Measurements from ENCODE around the gene USP35. TPM values are rescaled to one million over a fixed set of nuclear protein-coding genes. Genes with fewer than 3 reads are reported as not detected.
A peak's percentile ranks its signal among the peaks of the same experiment; 100 is the strongest.

Gene USP35
- total and polyA plus RNA-seq, 4 donors = 4.9 to 9.6 (median 5.6) TPM

DNA sequence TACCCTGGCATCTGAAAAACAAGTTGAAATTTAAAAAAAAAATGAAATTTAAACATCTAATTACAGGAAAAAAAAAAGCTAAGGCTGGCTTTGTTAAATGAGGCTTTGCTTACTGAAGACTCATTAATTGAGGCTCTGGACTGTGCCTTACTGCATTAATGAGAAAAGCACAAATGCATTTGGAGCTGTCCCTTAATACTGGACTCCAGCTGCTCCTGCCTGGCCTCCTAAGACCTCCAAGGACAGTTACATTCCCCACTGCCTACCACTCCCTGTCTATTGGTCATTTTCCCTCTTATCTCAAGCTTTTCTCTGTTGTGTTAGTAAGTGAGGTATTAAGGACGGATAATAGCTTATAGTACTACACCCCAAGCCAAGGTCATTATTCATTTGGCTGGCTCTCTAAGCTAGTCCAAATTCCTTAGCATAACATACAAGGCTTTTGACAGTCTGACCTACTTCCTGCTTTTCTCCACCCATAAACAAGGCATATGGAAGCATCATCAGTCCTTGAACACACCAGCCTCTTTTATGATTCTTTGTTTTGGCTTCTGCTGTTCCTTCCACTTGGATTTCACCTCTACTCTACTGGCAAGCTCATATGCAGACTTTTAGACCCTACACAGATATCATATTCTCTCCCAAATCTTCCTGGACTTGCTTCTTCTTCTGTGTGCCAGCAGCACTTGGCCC lies 62.5 kb downstream of the USP35 start:
- Histone ChIP-seq H3K36me3 (ENCODE audit: control insufficient read depth in 4 of 4, insufficient read depth in 4 of 4, low read length in 4 of 4) (peaks cover 0 to 14% (median 4%) of the 10 kb centered on the region in 4 donors), H3K4me3 (no peak overlapping the region), H3K9ac (ENCODE audit: insufficient read depth in 1 of 2, low read length in 2 of 2) (no peak overlapping the region), H3K9me3 (ENCODE audit: control insufficient read depth in 4 of 4, insufficient read depth in 3 of 4, low read length in 3 of 4) (no peaks in the 10 kb centered on the region), H3K27ac (ENCODE audit: low read depth in 1 of 2, low read length in 1 of 2) (peak overlapping the region; percentile 61 to 79), H3K4me1 (ENCODE audit: control insufficient read depth in 5 of 5, insufficient read depth in 5 of 5, low read length in 5 of 5) (peaks cover 0 to 19% (median 13%) of the 10 kb centered on the region in 5 donors), H3K27me3 (ENCODE audit: control insufficient read depth in 3 of 3, insufficient read depth in 3 of 3, low read length in 2 of 3) (no peaks in the 10 kb centered on the region)
- DNase-seq = peak in 2 of 3 donors; percentile 51 to 69
- 27 to 77% methylated on average over 1 of the region's 1 CpG for WGBS, 2 donors
- ATAC-seq (ENCODE audit: insufficient read depth, low FRiP score) = no peak
- TF ChIP-seq, protein P1, sequence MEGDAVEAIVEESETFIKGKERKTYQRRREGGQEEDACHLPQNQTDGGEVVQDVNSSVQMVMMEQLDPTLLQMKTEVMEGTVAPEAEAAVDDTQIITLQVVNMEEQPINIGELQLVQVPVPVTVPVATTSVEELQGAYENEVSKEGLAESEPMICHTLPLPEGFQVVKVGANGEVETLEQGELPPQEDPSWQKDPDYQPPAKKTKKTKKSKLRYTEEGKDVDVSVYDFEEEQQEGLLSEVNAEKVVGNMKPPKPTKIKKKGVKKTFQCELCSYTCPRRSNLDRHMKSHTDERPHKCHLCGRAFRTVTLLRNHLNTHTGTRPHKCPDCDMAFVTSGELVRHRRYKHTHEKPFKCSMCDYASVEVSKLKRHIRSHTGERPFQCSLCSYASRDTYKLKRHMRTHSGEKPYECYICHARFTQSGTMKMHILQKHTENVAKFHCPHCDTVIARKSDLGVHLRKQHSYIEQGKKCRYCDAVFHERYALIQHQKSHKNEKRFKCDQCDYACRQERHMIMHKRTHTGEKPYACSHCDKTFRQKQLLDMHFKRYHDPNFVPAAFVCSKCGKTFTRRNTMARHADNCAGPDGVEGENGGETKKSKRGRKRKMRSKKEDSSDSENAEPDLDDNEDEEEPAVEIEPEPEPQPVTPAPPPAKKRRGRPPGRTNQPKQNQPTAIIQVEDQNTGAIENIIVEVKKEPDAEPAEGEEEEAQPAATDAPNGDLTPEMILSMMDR (IDR thresholded peaks at IDR 0.05; ENCODE audit: control extremely low read depth, extremely low read depth) = no peak

DNA sequence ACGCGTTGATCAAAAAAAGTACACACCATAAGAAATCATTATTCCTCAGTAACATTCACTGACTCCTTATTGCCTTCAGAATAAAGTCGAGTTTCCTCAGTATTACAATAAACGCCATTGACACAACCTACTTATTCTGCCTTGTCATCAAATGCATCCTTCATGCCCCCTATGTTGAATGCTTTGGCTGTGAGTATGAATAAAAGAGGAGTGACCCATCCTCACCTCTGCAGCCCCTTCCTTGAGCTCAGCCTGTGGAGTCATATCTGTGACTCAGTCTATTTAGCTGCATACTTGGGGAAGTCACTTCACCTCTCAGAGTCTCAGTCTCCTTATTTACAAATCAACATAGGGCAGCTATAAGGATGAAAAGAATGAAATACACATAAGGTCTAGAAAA lies 65.1 kb downstream of the USP35 start:
- WGBS, 2 donors = 95% methylated on average over 4 of the region's 4 CpGs
- no peak for DNase-seq
- H3K4me1 ChIP-seq (ENCODE audit: control insufficient read depth in 5 of 5, insufficient read depth in 5 of 5, low read length in 5 of 5) = peaks cover 0 to 25% (median 19%) of the 10 kb centered on the region in 5 donors

DNA sequence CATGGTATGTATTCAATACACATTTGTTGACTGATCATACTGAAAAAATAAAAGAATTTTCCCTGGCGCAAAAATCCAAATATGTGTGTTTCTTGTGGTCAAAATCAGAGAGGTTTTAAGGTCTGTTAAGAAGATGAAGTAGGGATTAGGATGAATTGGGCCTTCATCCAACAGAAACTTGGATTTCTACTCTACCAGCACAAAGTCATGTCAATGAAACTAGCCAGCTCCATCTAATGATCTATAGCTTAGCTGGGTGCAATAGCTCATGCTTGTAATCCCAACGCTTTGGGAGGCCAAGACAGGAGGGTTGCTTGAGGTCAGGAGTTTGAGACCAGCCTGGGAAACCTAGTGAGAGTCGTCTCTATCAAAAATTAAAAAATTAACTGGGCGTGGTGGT lies 65.5 kb downstream of the USP35 start:
- WGBS, 2 donors = 93% methylated on average over 4 of the region's 4 CpGs
- Histone ChIP-seq H3K27me3 (ENCODE audit: control insufficient read depth in 3 of 3, insufficient read depth in 3 of 3, low read length in 2 of 3) (no peaks in the 10 kb centered on the region), H3K36me3 (ENCODE audit: control insufficient read depth in 4 of 4, insufficient read depth in 4 of 4, low read length in 4 of 4) (peaks cover 0 to 7% (median 2%) of the 10 kb centered on the region in 4 donors), H3K4me3 (no peak overlapping the region), H3K4me1 (ENCODE audit: control insufficient read depth in 5 of 5, insufficient read depth in 5 of 5, low read length in 5 of 5) (peaks cover 0 to 25% (median 19%) of the 10 kb centered on the region in 5 donors), H3K27ac (ENCODE audit: low read depth in 1 of 2, low read length in 1 of 2) (no peak overlapping the region), H3K9me3 (ENCODE audit: control insufficient read depth in 4 of 4, insufficient read depth in 3 of 4, low read length in 3 of 4) (no peaks in the 10 kb centered on the region), H3K9ac (ENCODE audit: insufficient read depth in 1 of 2, low read length in 2 of 2) (no peak overlapping the region)
- TF ChIP-seq, protein P1 (IDR thresholded peaks at IDR 0.05; ENCODE audit: control extremely low read depth, extremely low read depth) = no peak
- ATAC-seq (ENCODE audit: insufficient read depth, low FRiP score) (no peak), DNase-seq (no peak)

More for the DNA sequence above, 65.1 kb downstream of the USP35 start:
- no peak overlapping the region for H3K27ac ChIP-seq (ENCODE audit: low read depth in 1 of 2, low read length in 1 of 2)
- H3K36me3 ChIP-seq (ENCODE audit: control insufficient read depth in 4 of 4, insufficient read depth in 4 of 4, low read length in 4 of 4) = peaks cover 0 to 7% (median 2%) of the 10 kb centered on the region in 4 donors
- no peak overlapping the region for H3K4me3 ChIP-seq
- no peak overlapping the region for H3K9ac ChIP-seq (ENCODE audit: insufficient read depth in 1 of 2, low read length in 2 of 2)
- no peaks in the 10 kb centered on the region for H3K27me3 ChIP-seq (ENCODE audit: control insufficient read depth in 3 of 3, insufficient read depth in 3 of 3, low read length in 2 of 3)
- no peaks in the 10 kb centered on the region for H3K9me3 ChIP-seq (ENCODE audit: control insufficient read depth in 4 of 4, insufficient read depth in 3 of 4, low read length in 3 of 4)
- TF ChIP-seq, protein P1 (IDR thresholded peaks at IDR 0.05; ENCODE audit: control extremely low read depth, extremely low read depth) = no peak
- ATAC-seq (ENCODE audit: insufficient read depth, low FRiP score) = no peak

Measured in lung (tissue), 12 donors.